Lung (tissue), 12 donors: Measurements from ENCODE around the gene DNAJC15. TPM values are rescaled to one million over a fixed set of nuclear protein-coding genes. Genes with fewer than 3 reads are reported as not detected.

Experiments
- ATAC-seq: fragments of 200-7000 bp; cut with Tn5 transposase; one replicate; pipeline ENCODE4 v1.9.1; 2020; ENCODE audit warnings: moderate number of reproducible peaks; ENCODE audit not compliant: insufficient read depth, low FRiP score
- DNase-seq, 3 donors: peaks; one replicate each; pipeline ENCODE4 v3.0.0-alpha.2; 2013 to 2017
- H3K27ac ChIP-seq, 2 donors: one replicate each; pipeline ENCODE4 v1.5.1; 2013; ENCODE audit warnings: mild to moderate bottlenecking in 2 of 2, moderate library complexity in 2 of 2, control low read depth in 1 of 2, inconsistent platforms in 1 of 2, low read depth in 1 of 2, low read length in 1 of 2
- H3K27me3 ChIP-seq, 3 donors: one replicate each; pipeline ENCODE4 v1.5.1; 2013; ENCODE audit warnings: low read length in 2 of 3; ENCODE audit not compliant: control insufficient read depth in 3 of 3, insufficient read depth in 3 of 3
- H3K36me3 ChIP-seq, 4 donors: one replicate each; pipeline ENCODE4 v1.5.1; 2013; ENCODE audit warnings: low read length in 4 of 4, mild to moderate bottlenecking in 1 of 4, moderate library complexity in 1 of 4; ENCODE audit not compliant: control insufficient read depth in 4 of 4, insufficient read depth in 4 of 4
- H3K4me1 ChIP-seq, 5 donors: one replicate each; pipeline ENCODE4 v1.5.1; 2013; ENCODE audit warnings: low read length in 5 of 5, mild to moderate bottlenecking in 2 of 5, moderate library complexity in 1 of 5; ENCODE audit not compliant: control insufficient read depth in 5 of 5, insufficient read depth in 5 of 5
- H3K4me3 ChIP-seq: one replicate; pipeline ENCODE4 v1.5.1; 2013; ENCODE audit warnings: mild to moderate bottlenecking, control low read depth, moderate library complexity
- H3K9ac ChIP-seq, 2 donors: one replicate each; pipeline ENCODE4 v1.5.1; 2013; ENCODE audit warnings: low read length in 2 of 2, control low read depth in 1 of 2; ENCODE audit not compliant: insufficient read depth in 1 of 2
- H3K9me3 ChIP-seq, 4 donors: one replicate each; pipeline ENCODE4 v1.5.1; 2013; ENCODE audit warnings: low read length in 3 of 4, mild to moderate bottlenecking in 1 of 4, moderate library complexity in 1 of 4; ENCODE audit not compliant: control insufficient read depth in 4 of 4, insufficient read depth in 3 of 4
- CTCF ChIP-seq: IDR thresholded peaks from 2 replicates; pipeline ENCODE4 v1.5.1; 2012; ENCODE audit warnings: mild to moderate bottlenecking; ENCODE audit errors: control extremely low read depth, extremely low read depth
- WGBS, 2 donors: extraction: QIAGEN DNeasy Blood & Tissue Kit; methylation state at CpG; one replicate each; pipeline ENCODE4 v1.1.7; 2013; 5-methylcytosine and 5-hydroxymethylcytosine counted together
- polyA plus RNA-seq, 2 donors: library from polyadenylated mRNA; stranded (reverse); fragments of 200-250 nt; gene quantifications; one replicate each; pipeline ENCODE4 v1.2.1, GENCODE V29; 2013
- total RNA-seq, 2 donors: library from RNA; depleted of rRNA in 1 of 2; stranded (reverse); fragments of >200 nt in 1 of 2; gene quantifications; one replicate each; pipeline ENCODE4 v1.2.1, GENCODE V29; 2014 to 2021
- donor health status: control.
- donor health status: control.
- donor health status: Bipolar disorder and iron deficiency.
- donor health status: healthy.
- donor health status: DM: yes; HTN: yes; CAD: no.

The DNAJC15 gene
- total and polyA plus RNA-seq, 4 donors, result 16.8 to 21.8 (median 19.2) TPM

DNA sequence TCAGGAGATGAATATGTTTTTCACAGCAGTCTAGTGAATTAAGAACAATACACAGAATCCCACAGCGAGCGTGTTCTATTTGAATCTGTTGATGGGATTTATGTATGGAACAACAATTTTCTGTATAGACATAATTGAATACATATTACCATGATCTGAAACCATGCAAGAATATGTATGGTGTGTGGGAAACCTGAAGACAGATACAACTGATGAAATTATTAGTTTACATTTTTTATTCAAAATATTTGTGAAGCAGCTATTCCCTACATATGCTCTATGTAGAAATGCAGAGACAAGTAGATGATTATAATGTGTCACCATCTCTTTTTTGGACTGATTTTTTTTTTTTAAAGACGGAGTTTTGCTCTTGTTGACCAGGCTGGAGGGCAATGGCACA is 91.8 kb downstream of the DNAJC15 start:
- no peak for TF ChIP-seq CTCF
- H3K27me3 ChIP-seq, result no peaks in the 10 kb centered on the region
- H3K4me1 ChIP-seq, result peaks cover 0 to 15% (median 0%) of the 10 kb centered on the region in 5 donors
- ATAC-seq, result no peak
- H3K4me3 ChIP-seq, result no peak overlapping the region
- H3K27ac ChIP-seq, result no peak overlapping the region
- H3K36me3 ChIP-seq, result no peaks in the 10 kb centered on the region
- WGBS, 2 donors, result 97 to 98% methylated on average over 3 of the region's 3 CpGs
- H3K9me3 ChIP-seq, result peaks cover 0 to 2% (median 0%) of the 10 kb centered on the region in 4 donors
- no peak overlapping the region for H3K9ac ChIP-seq
- no peak for DNase-seq

DNA sequence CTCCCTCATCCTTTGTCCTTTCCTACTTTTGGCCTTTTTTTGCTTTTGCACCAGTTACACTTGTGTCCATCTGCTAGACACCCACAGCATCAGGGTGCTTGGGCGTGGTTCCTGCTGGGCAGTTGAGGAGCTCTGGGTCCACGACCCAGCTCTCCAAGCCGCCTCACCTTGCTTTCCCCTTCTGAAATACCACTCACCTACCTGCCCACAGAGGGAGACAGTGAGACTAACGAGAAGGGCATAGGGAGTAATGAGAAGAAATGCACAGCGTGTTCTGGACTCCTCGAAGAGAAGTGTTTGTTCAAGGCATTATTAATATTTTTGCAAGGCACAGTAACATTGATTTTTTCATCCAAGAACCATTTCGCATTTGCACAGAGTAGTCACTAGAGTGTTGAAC is 92.9 kb downstream of the DNAJC15 start:
- 92 to 98% methylated on average over 7 of the region's 7 CpGs for WGBS, 2 donors
- Histone ChIP-seq H3K27me3 (no peaks in the 10 kb centered on the region), H3K36me3 (no peaks in the 10 kb centered on the region), H3K4me3 (no peak overlapping the region), H3K4me1 (peaks cover 0 to 15% (median 0%) of the 10 kb centered on the region in 5 donors), H3K9ac (no peak overlapping the region), H3K27ac (no peak overlapping the region), H3K9me3 (peaks cover 0 to 2% (median 0%) of the 10 kb centered on the region in 4 donors)
- DNase-seq (no peak), ATAC-seq (no peak)
- no peak for TF ChIP-seq CTCF

DNA sequence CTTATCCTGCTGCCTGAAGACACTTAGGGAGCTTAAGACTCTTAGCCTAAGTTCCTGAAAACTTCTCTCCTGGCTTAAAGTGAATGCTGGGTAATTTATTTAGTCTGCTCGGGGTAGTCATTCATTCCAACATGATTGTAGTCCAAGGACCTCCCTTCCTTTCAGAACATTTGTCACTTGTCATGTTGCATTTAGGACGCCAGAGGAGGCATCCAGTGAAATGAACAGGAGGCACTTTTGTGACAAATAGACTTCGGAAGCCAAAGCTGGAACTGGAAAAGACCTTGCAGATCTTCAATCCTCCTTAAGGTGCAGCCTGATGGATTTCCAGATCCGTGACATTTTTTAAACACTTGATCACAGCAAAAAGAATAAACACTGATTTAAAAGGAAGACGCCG is 95.1 kb downstream of the DNAJC15 start:
- Histone ChIP-seq H3K27ac (no peak overlapping the region), H3K9ac (no peak overlapping the region), H3K27me3 (no peaks in the 10 kb centered on the region), H3K4me1 (peaks cover 0 to 13% (median 0%) of the 10 kb centered on the region in 5 donors), H3K36me3 (no peaks in the 10 kb centered on the region), H3K9me3 (peaks cover 0 to 2% (median 0%) of the 10 kb centered on the region in 4 donors), H3K4me3 (no peak overlapping the region)
- 63 to 65% methylated on average over 6 of the region's 6 CpGs for WGBS, 2 donors
- DNase-seq (no peak), ATAC-seq (no peak)
- TF ChIP-seq CTCF, result no peak

DNA sequence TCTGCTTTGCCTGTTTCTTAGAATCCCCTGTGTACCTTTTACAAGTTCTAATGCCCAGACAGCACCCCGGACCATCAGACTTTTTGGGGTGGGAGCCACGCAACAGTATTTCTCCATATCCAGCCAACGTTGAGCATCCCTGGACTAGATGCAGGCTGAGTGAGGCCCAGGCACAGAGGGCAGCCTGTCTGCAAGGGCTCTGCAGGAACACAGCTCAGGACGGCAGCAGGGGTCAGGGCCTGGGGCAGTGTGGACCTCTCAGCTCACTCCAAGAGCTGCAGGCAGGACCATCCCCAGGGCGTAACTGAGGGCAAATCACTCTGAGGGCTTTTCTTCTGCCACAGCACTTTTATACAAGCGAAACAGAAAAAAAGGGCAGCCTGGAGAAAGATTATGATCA is 95.8 kb downstream of the DNAJC15 start:
- H3K27ac ChIP-seq, result no peak overlapping the region
- peaks cover 0 to 2% (median 0%) of the 10 kb centered on the region in 4 donors for H3K9me3 ChIP-seq
- H3K36me3 ChIP-seq, result no peaks in the 10 kb centered on the region
- H3K9ac ChIP-seq, result no peak overlapping the region
- no peak overlapping the region for H3K4me3 ChIP-seq
- DNase-seq (no peak), ATAC-seq (no peak)
- no peak for TF ChIP-seq CTCF
- peaks cover 0 to 8% (median 0%) of the 10 kb centered on the region in 5 donors for H3K4me1 ChIP-seq
- no peaks in the 10 kb centered on the region for H3K27me3 ChIP-seq
- WGBS, 2 donors, result 88 to 92% methylated on average over 6 of the region's 6 CpGs
